Stimulated activated naive CD4-positive, alpha-beta T cell treated with Interleukin-2 at 50 U/mL for 16 hours (primary cell): ENCODE results near the gene TMC8.
A peak's percentile ranks its signal among the peaks of the same experiment; 100 is the strongest.
"Not testable (repeated sequence)": the region's sequence is repeated elsewhere in the genome, so short reads cannot be mapped to it uniquely, and the experiment has no call there.

Experiments used
- DNase-seq: peaks from one replicate; lab custom pipeline; 2025; lab: John Stamatoyannopoulos, UW

TMC8 gene

DNA sequence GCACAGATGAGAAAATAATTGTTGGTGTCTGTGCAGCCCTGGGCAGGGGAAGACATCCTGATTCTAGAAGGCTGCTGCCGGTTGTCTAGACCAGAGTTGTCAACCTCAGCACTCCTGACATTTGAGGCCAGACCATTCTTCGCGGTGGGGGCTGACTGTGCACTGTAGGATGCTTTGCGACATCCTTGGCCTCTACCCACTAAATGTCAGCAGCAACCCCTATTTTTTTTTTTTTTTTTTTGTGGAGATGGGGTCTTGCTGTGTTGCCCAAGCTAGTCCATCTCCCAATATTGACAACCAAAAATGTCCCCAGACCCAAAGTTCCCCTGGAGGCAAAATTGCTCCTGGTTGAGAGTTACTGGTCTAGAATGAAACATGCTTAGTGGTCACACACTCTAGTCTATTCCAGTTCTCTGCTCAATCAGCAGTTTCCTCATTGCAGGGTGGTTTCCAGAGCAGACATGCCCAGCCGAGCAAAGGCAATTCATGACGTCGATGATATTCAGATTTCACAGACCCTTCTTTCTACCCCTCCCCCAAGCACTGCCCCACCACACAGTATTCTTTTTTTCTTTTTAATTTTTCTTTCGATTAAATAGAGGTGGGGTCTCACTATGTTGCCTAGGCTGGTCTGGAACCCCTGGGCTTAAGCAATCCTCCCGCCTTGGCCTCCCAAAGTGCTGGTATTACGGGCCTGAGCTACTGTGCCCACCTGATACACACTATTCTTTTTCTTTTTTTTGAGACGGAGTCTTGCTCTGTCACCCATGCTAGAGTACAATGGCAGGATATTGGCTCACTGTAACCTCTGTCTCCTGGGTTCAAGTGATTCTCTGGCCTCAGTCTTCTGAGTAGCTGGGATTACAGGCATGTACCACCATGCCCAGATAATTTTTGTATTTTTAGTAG lies 24.6 kb downstream of the TMC8 start:
- DNase-seq: no peak

GRCh38 chr17:78159575-78160158 lies 29.1 kb downstream of the TMC8 start:
- DNase-seq: peak; percentile 20

GRCh38 chr17:78163881-78164747 lies 33.5 kb downstream of the TMC8 start:
- no peak for DNase-seq

GRCh38 chr17:78164748-78165607 lies 34.4 kb downstream of the TMC8 start:
- no peak for DNase-seq

DNA sequence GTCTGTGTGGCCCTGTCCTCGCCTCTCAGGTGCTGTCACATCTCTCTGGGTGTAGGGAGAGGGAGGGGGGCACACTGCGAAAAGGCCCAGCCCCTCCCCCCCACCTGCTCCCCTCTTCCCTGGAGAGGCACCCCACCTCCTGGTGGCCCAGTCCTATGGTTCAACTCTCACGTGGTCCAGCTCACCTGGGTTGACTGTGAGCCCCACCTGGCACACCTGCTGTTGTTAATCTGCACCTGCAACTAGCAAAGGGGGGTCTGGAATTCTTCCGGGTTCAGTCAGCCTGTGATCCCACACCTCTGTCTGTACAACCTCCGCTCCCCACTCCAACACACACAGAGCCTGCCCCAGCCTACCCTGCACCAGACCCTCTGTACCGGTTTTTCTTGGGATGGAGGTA lies 35.8 kb downstream of the TMC8 start:
- DNase-seq: no peak

DNA sequence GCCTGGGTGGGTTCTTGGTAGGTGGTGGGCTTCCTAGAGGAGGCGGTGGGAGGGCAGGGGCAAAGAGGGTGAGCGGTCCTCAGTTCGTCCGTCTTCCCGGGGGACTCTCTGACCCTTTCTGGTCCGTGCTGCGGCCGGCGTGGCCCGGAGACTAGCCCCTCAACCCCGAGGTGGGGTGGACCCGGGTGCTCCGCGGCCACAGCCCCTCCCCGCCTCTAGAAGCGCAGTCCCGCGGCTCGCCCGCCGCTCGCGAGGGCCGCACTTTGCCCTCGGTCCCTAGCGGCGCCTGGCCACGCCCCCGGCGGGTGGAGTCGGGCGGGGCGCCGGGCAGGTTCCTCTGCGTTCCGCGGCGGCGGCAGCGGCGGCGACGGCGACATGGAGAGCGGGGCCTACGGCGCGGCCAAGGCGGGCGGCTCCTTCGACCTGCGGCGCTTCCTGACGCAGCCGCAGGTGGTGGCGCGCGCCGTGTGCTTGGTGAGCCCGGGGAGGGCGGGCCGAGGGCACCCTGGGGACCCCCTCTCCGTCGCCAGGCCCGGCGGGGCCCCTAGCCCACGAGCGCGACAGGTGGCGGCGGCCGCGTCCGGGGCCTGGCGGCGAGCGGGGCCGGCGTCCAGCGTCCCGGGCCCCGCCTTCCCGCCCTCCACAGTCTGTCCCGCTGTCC lies 37.8 kb downstream of the TMC8 start, which contains the start of gene SYNGR2:
SYNGR2 (plus strand) TSS at position 340 of the 661 bp plus-strand sequence; CDS start at position 376, 36 bp downstream.
- DNase-seq: peak; percentile 80

GRCh38 chr17:78168903-78169793 lies 38.6 kb downstream of the TMC8 start:
- DNase-seq: peak; percentile 57

DNA sequence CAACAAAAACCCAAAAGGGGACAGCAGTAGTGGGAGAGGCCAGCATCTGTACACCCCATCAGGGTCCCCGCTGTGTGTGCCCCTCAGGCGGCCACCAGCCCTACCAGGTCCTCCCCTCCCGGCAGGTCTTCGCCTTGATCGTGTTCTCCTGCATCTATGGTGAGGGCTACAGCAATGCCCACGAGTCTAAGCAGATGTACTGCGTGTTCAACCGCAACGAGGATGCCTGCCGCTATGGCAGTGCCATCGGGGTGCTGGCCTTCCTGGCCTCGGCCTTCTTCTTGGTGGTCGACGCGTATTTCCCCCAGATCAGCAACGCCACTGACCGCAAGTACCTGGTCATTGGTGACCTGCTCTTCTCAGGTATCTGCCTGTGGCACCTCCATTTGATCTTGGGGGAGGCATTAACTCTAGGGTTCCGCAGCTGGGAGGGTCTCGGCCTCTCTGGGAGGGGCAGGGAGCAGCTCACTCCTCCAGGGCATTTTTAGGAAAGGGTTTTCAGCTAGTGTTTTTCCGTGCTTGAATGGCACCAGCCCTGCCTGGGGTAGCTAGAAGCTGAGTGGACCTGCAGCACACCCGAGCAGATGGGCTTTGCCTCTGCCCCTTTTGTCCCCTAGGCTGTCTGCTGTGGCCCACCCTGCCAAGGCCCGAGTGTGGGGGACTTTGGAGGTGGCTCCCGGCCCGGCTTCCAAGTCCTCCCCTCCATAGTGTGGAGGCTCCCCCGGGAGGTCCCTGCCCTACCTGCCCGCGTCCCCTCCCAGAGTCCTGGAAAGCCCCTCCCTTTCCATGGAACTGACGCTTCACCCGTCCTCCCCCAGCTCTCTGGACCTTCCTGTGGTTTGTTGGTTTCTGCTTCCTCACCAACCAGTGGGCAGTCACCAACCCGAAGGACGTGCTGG lies 40.4 kb downstream of the TMC8 start:
- no peak for DNase-seq

DNA sequence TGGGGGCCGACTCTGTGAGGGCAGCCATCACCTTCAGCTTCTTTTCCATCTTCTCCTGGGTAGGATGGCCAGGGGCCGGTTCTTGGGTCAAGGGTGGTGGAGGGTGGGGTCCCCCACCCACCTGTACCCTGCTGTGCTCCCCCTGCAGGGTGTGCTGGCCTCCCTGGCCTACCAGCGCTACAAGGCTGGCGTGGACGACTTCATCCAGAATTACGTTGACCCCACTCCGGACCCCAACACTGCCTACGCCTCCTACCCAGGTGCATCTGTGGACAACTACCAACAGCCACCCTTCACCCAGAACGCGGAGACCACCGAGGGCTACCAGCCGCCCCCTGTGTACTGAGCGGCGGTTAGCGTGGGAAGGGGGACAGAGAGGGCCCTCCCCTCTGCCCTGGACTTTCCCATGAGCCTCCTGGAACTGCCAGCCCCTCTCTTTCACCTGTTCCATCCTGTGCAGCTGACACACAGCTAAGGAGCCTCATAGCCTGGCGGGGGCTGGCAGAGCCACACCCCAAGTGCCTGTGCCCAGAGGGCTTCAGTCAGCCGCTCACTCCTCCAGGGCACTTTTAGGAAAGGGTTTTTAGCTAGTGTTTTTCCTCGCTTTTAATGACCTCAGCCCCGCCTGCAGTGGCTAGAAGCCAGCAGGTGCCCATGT lies 41.1 kb downstream of the TMC8 start:
- DNase-seq: not testable (repeated sequence)

- no peak for DNase-seq
Observed at GRCh38 chr17:78172249-78173051, 41.9 kb downstream of the TMC8 start.

- no peak for DNase-seq
Observed at GRCh38 chr17:78173097-78173715, 42.6 kb downstream of the TMC8 start.

DNA sequence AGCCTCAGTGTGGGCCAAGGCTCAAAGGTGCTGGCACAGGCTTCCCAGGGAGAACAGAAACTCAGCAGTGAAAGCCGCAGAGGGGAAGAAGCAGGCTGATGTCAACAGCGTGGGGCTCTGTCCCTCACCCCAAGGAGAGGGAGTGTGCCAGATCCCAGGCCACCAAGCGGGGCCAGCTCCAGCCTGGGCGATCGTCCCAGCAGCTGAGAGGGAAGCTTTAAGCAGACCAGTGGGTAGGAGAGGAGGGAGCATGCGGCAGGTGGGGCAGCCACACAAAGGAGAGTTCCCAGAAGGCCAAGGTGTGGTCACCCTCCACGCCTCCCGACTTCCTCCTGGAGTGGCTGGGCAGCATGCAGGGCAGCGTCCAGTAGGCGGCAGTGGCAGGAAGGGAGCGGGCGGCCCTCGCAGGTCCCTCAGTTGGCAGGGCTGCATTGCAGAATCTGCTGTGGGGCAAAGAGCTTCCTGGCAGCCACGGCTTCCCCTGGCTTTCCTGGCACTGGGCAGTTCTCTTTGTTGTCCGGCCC lies 43.8 kb downstream of the TMC8 start:
- DNase-seq: no peak

DNA sequence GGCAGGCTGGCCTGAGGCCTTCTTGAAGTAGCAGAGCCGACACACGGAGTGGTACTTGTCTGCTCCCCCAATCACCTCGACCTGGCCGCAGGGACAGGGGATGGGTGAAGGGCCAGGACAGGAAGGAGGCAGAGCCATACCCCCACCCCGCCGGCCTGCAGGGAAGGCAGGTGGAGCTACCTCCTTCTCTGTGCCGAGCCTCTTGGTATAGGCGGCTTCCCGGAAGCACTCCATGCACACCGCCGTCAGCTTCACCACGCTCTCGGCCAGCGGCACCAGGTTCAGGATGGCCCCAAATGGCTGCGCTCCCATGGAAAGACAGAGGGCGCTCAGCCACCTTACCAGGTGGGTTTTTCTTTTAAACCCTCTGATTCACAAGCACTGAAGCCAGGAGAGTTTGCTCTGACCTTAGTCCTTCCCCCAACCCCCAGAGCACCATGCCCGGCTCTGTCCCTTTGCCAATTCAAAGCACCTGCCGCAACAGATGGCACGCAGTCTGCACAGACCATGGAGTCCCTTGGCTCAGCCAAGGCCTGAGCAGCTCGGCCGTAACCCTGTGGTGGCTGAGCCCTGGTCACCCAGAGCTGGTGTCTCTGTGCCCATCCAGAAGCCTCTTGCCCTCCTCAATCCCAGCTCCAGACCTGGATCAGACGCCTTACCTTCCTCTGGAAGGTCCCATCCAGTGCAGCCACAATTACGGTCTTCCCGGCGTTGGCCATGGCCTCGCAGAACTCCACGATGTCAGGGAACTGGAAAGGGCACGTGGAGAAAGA lies 44.5 kb downstream of the TMC8 start:
- DNase-seq: no peak

DNA sequence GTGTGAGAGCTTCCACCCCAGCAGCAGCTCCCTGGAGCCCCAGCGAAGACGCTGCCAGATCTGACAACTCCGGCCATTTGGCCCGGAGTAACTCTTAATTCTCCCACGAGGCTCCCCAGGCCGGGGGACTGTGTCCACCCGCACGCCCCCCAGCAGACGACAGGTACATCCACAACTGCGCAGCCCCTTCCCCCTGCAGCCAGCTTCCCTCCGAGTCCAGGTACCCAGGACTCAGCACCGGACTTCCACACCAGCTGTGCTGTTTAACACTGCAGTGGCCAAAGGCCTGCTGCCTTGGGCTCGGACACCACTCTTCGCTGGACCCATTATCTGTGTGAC lies 45.0 kb downstream of the TMC8 start:
- no peak for DNase-seq

GRCh38 chr17:78176548-78177025 lies 46.0 kb downstream of the TMC8 start:
- DNase-seq: peak; percentile 57

DNA sequence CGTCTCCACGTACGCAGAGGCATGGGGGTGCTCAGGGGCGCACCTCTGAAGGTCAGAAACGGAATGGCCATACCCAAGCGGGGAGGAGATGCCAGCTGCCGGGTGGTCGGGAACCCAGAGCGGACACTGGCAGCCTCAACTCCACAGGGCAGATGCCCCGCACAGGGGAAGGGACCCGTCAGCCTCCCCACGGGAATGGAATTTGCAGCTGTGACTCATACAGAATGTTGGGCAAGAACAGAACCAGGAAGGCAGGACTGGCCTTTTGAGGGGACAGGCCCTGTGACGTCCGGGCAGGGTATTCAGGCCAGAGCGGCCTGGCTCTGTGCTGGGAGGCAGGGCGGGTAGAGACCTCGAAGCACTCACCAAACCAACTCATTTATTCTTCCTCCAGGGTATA lies 48.8 kb downstream of the TMC8 start:
- DNase-seq: no peak
